Body of pancreas (tissue), 4 donors: Measurements from ENCODE around the gene DYNC2LI1.

Source experiments
- CTCF ChIP-seq, 7 experiments: fragments of 450-650 bp in 4 of 7; fragments of 200-600 bp in 3 of 7; sonication (generic) in 3 of 7; IDR thresholded peaks; one replicate each; pipeline ENCODE4 v1.5.1; 2016 to 2019; ENCODE audit warnings: antibody characterized with exemption in 7 of 7
- POLR2A ChIP-seq, 3 donors: fragments of 450-650 bp; IDR thresholded peaks; one replicate each; pipeline ENCODE4 v1.6.1; 2016; ENCODE audit warnings: antibody characterized with exemption in 3 of 3, mild to moderate bottlenecking in 2 of 3

- TF ChIP-seq CTCF (IDR thresholded peaks at IDR 0.05) = no peak
- no peak for TF ChIP-seq POLR2A (IDR thresholded peaks at IDR 0.05)
Observed at GRCh38 chr2:43822839-43823238, 49.0 kb downstream of the DYNC2LI1 start.
